CD8-positive, alpha-beta memory T cell (primary cell): ENCODE results near the gene TAF11L6. TPM values are rescaled to one million over a fixed set of nuclear protein-coding genes. Genes with fewer than 3 reads are reported as not detected.
"Not testable (repeated sequence)": the region's sequence is repeated elsewhere in the genome, so short reads cannot be mapped to it uniquely, and the experiment has no call there.

Experiments
- CTCF ChIA-PET: fragments of 350-600 bp; sonication (Branson Sonifier 250); formaldehyde crosslinking; loops from one replicate; lab custom pipeline; 2021; ENCODE audit warnings: antibody characterized with exemption; lab: Charles Lee
- POLR2A ChIA-PET: fragments of 350-600 bp; sonication (Branson Sonifier 250); formaldehyde crosslinking; loops from one replicate; lab custom pipeline; 2021; ENCODE audit warnings: antibody characterized with exemption; lab: Charles Lee
- DNase-seq, 5 donors: peaks; one replicate each; pipeline versions ENCODE4 v3.0.0 to v3.0.0-alpha.2; 2020 to 2022; ENCODE audit warnings: mixed read lengths in 1 of 5
- H3K27ac ChIP-seq: one replicate; pipeline ENCODE4 v1.7.0; 2013; ENCODE audit warnings: low read depth, mild to moderate bottlenecking, low read length, moderate library complexity
- H3K27me3 ChIP-seq: 2 replicates; pipeline ENCODE4 v1.7.0; 2013; ENCODE audit warnings: low read length, mild to moderate bottlenecking; ENCODE audit not compliant: insufficient read depth, poor library complexity, severe bottlenecking
- H3K36me3 ChIP-seq: 2 replicates; pipeline ENCODE4 v1.7.0; 2013; ENCODE audit warnings: mild to moderate bottlenecking, low read length, moderate library complexity; ENCODE audit not compliant: insufficient read depth
- H3K4me1 ChIP-seq: 2 replicates; pipeline ENCODE4 v1.7.0; 2013; ENCODE audit warnings: mild to moderate bottlenecking, low read length, moderate library complexity; ENCODE audit not compliant: insufficient read depth
- H3K4me3 ChIP-seq: 2 replicates; pipeline ENCODE4 v1.7.0; 2013; ENCODE audit warnings: mild to moderate bottlenecking, low read length
- H3K9me3 ChIP-seq: 2 replicates; pipeline ENCODE4 v1.7.0; 2013; ENCODE audit warnings: mild to moderate bottlenecking, low read length
- H3K27ac Mint-ChIP-seq, 8 donors: one replicate each; pipeline ENCODE4 v1.8.0; 2020 to 2021; ENCODE audit warnings: mixed read lengths in 8 of 8, mild to moderate bottlenecking in 6 of 8, inconsistent platforms in 3 of 8, moderate library complexity in 3 of 8
- H3K27me3 Mint-ChIP-seq, 2 donors: one replicate each; pipeline ENCODE4 v1.8.0; 2020 to 2021; ENCODE audit warnings: mixed read lengths in 2 of 2, mild to moderate bottlenecking in 1 of 2, moderate library complexity in 1 of 2
- H3K36me3 Mint-ChIP-seq, 3 donors: one replicate each; pipeline ENCODE4 v1.8.0; 2020 to 2021; ENCODE audit warnings: mixed read lengths in 3 of 3, inconsistent platforms in 1 of 3, mild to moderate bottlenecking in 1 of 3
- H3K4me1 Mint-ChIP-seq, 3 donors: one replicate each; pipeline ENCODE4 v1.8.0; 2020 to 2021; ENCODE audit warnings: mixed read lengths in 3 of 3, inconsistent platforms in 1 of 3, mild to moderate bottlenecking in 1 of 3
- H3K4me3 Mint-ChIP-seq, 7 donors: one replicate each; pipeline ENCODE4 v1.8.0; 2020 to 2021; ENCODE audit warnings: mixed read lengths in 7 of 7, mild to moderate bottlenecking in 6 of 7, moderate library complexity in 4 of 7, inconsistent platforms in 2 of 7
- H3K9me3 Mint-ChIP-seq, 5 donors: one replicate each; pipeline ENCODE4 v1.8.0; 2020 to 2022; ENCODE audit warnings: mixed read lengths in 5 of 5, mild to moderate bottlenecking in 3 of 5, moderate library complexity in 2 of 5, inconsistent platforms in 1 of 5
- polyA plus RNA-seq: library from polyadenylated mRNA; unstranded; fragments of 300-500 nt; fragmentation: Illumina TruSeq; gene quantifications from one replicate; pipeline ENCODE4 v1.2.3, GENCODE V29; 2021
- total RNA-seq, 2 experiments: library from RNA; stranded (reverse); gene quantifications; one replicate each; pipeline ENCODE4 v1.2.3, GENCODE V29; 2021

TAF11L6 gene
- total RNA-seq (not detected), polyA plus RNA-seq (not detected)

- H3K27me3 Mint-ChIP-seq, H3K4me3 ChIP-seq, H3K27me3 ChIP-seq, H3K9me3 ChIP-seq, H3K4me3 Mint-ChIP-seq, H3K36me3 Mint-ChIP-seq, H3K4me1 ChIP-seq, H3K4me1 Mint-ChIP-seq, DNase-seq, H3K27ac Mint-ChIP-seq, H3K36me3 ChIP-seq, CTCF ChIA-PET, POLR2A ChIA-PET, H3K27ac ChIP-seq, H3K9me3 Mint-ChIP-seq: not testable (repeated sequence)
These were observed at the start of gene TAF11L6 for GRCh38 chr5:17528369-17528768. TSS of gene TAF11L6 (plus strand) at chr5:17528669.

GRCh38 chr5:17481378-17481777 is 47.1 kb upstream of the TAF11L6 start:
- no peak for DNase-seq
- no peak overlapping the region for H3K4me3 ChIP-seq
- H3K27me3 Mint-ChIP-seq = no peaks in the 10 kb centered on the region
- H3K36me3 ChIP-seq = no peaks in the 10 kb centered on the region
- ChIA-PET CTCF (no interaction called here), POLR2A (no interaction called here)
- H3K9me3 ChIP-seq = no peaks in the 10 kb centered on the region
- H3K4me1 ChIP-seq = no peaks in the 10 kb centered on the region
- H3K9me3 Mint-ChIP-seq = peaks cover 3 to 8% (median 5%) of the 10 kb centered on the region in 5 donors
- H3K4me1 Mint-ChIP-seq = no peaks in the 10 kb centered on the region
- H3K4me3 Mint-ChIP-seq = no peak overlapping the region
- no peak overlapping the region for H3K27ac ChIP-seq
- no peaks in the 10 kb centered on the region for H3K27me3 ChIP-seq
- H3K36me3 Mint-ChIP-seq = no peaks in the 10 kb centered on the region
- H3K27ac Mint-ChIP-seq = no peak overlapping the region

DNA sequence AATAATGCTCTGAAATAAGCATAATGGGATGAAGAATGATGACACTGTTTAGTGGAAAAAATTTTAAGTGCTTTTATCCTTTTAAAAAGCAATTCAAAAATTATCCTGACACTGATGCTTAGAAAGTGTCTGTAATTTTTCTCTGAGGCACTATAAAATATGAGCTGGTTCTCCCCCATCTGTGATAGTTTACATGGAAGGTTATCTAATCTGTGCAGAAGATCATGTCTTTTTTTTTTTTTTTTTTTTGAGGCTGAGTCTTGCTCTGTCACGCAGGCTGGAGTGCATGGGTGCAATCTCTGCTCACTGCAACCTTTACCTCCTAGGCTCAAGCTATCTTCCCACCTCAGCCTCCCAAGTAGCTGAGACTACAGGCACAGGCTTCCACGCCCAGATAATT is 45.7 kb upstream of the TAF11L6 start:
- Mint-ChIP-seq H3K27ac (no peak overlapping the region), H3K4me1 (no peaks in the 10 kb centered on the region), H3K27me3 (no peaks in the 10 kb centered on the region), H3K9me3 (peaks cover 0 to 8% (median 5%) of the 10 kb centered on the region in 5 donors), H3K4me3 (no peak overlapping the region), H3K36me3 (no peaks in the 10 kb centered on the region)
- H3K36me3 ChIP-seq = no peaks in the 10 kb centered on the region
- H3K27me3 ChIP-seq = no peaks in the 10 kb centered on the region
- CTCF ChIA-PET = no interaction called here
- no peak for DNase-seq
- POLR2A ChIA-PET = no interaction called here
- H3K9me3 ChIP-seq = no peaks in the 10 kb centered on the region
- no peaks in the 10 kb centered on the region for H3K4me1 ChIP-seq
- no peak overlapping the region for H3K4me3 ChIP-seq
- H3K27ac ChIP-seq = no peak overlapping the region

GRCh38 chr5:17486464-17487173 is 41.9 kb upstream of the TAF11L6 start:
- H3K27ac ChIP-seq, POLR2A ChIA-PET, H3K27me3 ChIP-seq, CTCF ChIA-PET, H3K36me3 ChIP-seq, H3K36me3 Mint-ChIP-seq, H3K9me3 ChIP-seq, DNase-seq, H3K4me3 Mint-ChIP-seq, H3K27me3 Mint-ChIP-seq, H3K4me1 ChIP-seq, H3K4me3 ChIP-seq, H3K27ac Mint-ChIP-seq, H3K4me1 Mint-ChIP-seq: not testable (repeated sequence)
- peaks cover 2 to 22% (median 9%) of the 10 kb centered on the region in 5 donors for H3K9me3 Mint-ChIP-seq

GRCh38 chr5:17487174-17487512 is 41.3 kb upstream of the TAF11L6 start:
- ChIA-PET CTCF (no interaction called here), POLR2A (no interaction called here)
- Histone ChIP-seq H3K4me3 (no peak overlapping the region), H3K36me3 (no peaks in the 10 kb centered on the region), H3K9me3 (no peaks in the 10 kb centered on the region), H3K27ac (no peak overlapping the region), H3K27me3 (no peaks in the 10 kb centered on the region), H3K4me1 (no peaks in the 10 kb centered on the region)
- Mint-ChIP-seq H3K27ac (no peak overlapping the region), H3K27me3 (no peaks in the 10 kb centered on the region), H3K9me3 (peaks cover 2 to 24% (median 10%) of the 10 kb centered on the region in 5 donors), H3K36me3 (no peaks in the 10 kb centered on the region), H3K4me1 (no peaks in the 10 kb centered on the region), H3K4me3 (no peak overlapping the region)
- no peak for DNase-seq

DNA sequence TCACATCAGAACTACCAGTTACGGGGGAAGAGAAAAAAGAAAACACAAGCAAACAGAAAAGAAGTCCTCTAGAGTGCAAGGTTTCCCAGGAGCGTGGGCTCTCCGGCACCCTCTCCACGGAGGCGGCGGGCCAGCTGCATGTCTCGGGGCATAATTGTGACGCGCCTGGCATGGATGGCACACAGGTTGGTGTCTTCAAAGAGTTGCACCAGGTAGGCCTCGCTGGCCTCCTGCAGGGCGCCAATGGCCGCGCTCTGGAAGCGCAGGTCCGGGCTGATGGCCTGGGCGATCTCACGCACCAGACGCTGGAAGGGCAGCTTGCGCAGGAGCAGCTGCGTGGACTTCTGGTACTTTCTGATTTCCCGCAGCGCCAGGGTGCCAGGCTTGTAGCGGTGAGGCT is 37.2 kb upstream of the TAF11L6 start:
- H3K27ac Mint-ChIP-seq, CTCF ChIA-PET, H3K27ac ChIP-seq, POLR2A ChIA-PET, H3K36me3 ChIP-seq, H3K4me3 Mint-ChIP-seq, H3K36me3 Mint-ChIP-seq, H3K27me3 Mint-ChIP-seq, H3K27me3 ChIP-seq, DNase-seq, H3K4me1 Mint-ChIP-seq, H3K9me3 ChIP-seq, H3K4me3 ChIP-seq, H3K4me1 ChIP-seq: not testable (repeated sequence)
- peaks cover 4 to 34% (median 16%) of the 10 kb centered on the region in 5 donors for H3K9me3 Mint-ChIP-seq

GRCh38 chr5:17492770-17493169 is 35.7 kb upstream of the TAF11L6 start:
- H3K4me1 ChIP-seq = no peaks in the 10 kb centered on the region
- Mint-ChIP-seq H3K27ac (no peak overlapping the region), H3K4me3 (no peak overlapping the region), H3K4me1 (no peaks in the 10 kb centered on the region), H3K9me3 (peaks cover 4 to 33% (median 15%) of the 10 kb centered on the region in 5 donors), H3K36me3 (no peaks in the 10 kb centered on the region), H3K27me3 (no peaks in the 10 kb centered on the region)
- CTCF ChIA-PET = no interaction called here
- H3K27ac ChIP-seq = no peak overlapping the region
- no peaks in the 10 kb centered on the region for H3K27me3 ChIP-seq
- DNase-seq = no peak
- POLR2A ChIA-PET = no interaction called here
- H3K9me3 ChIP-seq = no peaks in the 10 kb centered on the region
- H3K4me3 ChIP-seq = no peak overlapping the region
- no peaks in the 10 kb centered on the region for H3K36me3 ChIP-seq

- no peaks in the 10 kb centered on the region for H3K36me3 ChIP-seq
- H3K4me3 ChIP-seq = no peak overlapping the region
- H3K4me1 ChIP-seq = no peaks in the 10 kb centered on the region
- peaks cover 3 to 12% (median 5%) of the 10 kb centered on the region in 5 donors for H3K9me3 Mint-ChIP-seq
- H3K36me3 Mint-ChIP-seq = no peaks in the 10 kb centered on the region
- no peak overlapping the region for H3K27ac ChIP-seq
- H3K4me3 Mint-ChIP-seq = no peak overlapping the region
- ChIA-PET POLR2A (no interaction called here), CTCF (no interaction called here)
- no peaks in the 10 kb centered on the region for H3K9me3 ChIP-seq
- DNase-seq = no peak
- no peaks in the 10 kb centered on the region for H3K4me1 Mint-ChIP-seq
- no peaks in the 10 kb centered on the region for H3K27me3 ChIP-seq
- H3K27ac Mint-ChIP-seq = no peak overlapping the region
- H3K27me3 Mint-ChIP-seq = no peaks in the 10 kb centered on the region
These were observed 31.0 kb upstream of the TAF11L6 start for GRCh38 chr5:17497446-17497845.
